ENCODE measurements around the gene NT5C1B. TPM values are rescaled to one million over a fixed set of nuclear protein-coding genes. Genes with fewer than 3 reads are reported as not detected.
A peak's percentile ranks its signal among the peaks of the same experiment; 100 is the strongest.

Gene NT5C1B
- polyA plus RNA-seq, 2 of the 4 experiments (the other 2 are of a cell fraction): not detected

DNA sequence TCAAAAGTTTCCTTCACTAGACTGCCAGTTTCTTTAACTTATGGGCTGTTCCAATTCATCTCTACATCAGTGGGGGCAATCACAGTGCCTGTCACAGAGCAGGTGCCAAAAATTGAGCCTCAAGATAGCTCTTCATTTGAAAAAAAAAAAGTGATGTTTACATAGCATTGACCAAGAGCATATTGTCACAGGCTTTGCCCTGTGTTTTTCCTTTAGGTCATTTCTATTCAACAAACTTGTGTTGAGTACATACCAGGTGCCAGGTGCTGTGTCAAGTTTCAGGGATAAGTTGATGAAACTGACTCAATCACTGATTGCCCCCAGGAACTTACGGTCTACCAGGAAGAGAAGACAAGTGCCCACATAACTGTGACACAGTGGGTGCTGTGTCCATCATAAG is 22.2 kb upstream of the NT5C1B start (continued):
- TF ChIP-seq, protein P1, sequence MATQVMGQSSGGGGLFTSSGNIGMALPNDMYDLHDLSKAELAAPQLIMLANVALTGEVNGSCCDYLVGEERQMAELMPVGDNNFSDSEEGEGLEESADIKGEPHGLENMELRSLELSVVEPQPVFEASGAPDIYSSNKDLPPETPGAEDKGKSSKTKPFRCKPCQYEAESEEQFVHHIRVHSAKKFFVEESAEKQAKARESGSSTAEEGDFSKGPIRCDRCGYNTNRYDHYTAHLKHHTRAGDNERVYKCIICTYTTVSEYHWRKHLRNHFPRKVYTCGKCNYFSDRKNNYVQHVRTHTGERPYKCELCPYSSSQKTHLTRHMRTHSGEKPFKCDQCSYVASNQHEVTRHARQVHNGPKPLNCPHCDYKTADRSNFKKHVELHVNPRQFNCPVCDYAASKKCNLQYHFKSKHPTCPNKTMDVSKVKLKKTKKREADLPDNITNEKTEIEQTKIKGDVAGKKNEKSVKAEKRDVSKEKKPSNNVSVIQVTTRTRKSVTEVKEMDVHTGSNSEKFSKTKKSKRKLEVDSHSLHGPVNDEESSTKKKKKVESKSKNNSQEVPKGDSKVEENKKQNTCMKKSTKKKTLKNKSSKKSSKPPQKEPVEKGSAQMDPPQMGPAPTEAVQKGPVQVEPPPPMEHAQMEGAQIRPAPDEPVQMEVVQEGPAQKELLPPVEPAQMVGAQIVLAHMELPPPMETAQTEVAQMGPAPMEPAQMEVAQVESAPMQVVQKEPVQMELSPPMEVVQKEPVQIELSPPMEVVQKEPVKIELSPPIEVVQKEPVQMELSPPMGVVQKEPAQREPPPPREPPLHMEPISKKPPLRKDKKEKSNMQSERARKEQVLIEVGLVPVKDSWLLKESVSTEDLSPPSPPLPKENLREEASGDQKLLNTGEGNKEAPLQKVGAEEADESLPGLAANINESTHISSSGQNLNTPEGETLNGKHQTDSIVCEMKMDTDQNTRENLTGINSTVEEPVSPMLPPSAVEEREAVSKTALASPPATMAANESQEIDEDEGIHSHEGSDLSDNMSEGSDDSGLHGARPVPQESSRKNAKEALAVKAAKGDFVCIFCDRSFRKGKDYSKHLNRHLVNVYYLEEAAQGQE (IDR thresholded peaks at IDR 0.05): no peak
- TF ChIP-seq, protein P2, sequence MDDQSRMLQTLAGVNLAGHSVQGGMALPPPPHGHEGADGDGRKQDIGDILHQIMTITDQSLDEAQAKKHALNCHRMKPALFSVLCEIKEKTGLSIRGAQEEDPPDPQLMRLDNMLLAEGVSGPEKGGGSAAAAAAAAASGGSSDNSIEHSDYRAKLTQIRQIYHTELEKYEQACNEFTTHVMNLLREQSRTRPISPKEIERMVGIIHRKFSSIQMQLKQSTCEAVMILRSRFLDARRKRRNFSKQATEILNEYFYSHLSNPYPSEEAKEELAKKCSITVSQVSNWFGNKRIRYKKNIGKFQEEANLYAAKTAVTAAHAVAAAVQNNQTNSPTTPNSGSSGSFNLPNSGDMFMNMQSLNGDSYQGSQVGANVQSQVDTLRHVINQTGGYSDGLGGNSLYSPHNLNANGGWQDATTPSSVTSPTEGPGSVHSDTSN (IDR thresholded peaks at IDR 0.05): no peak
- TF ChIP-seq HOXA7 (CRISPR knock-in tag; IDR thresholded peaks at IDR 0.05): no peak

DNA sequence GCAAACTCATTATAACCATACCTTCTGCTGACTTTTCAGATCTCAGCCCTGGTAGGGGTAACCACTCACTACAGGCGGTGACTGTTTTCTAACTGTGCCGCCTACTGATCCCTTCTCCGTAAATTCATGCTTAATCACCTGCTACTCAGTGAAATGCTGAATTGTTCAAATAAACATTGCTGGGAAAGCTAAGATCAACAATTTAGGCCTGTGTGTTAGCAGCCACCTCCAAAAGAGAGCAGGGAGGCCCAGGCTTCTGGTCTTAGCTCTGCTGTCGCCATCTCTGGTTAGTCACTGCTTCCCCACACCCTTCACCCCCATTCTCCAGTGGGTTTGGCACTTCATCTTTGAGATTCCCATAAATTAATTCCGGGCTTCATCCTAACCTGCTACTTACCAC is 21.8 kb upstream of the NT5C1B start:
- H3K9me3 ChIP-seq: no peaks in the 10 kb centered on the region
- H3K4me1 ChIP-seq: no peaks in the 10 kb centered on the region
- no peak for ATAC-seq
- H3K4me3 ChIP-seq: no peak overlapping the region
- WGBS (ENCODE audit: missing lambda C conversion rate): 55% methylated on average over 5 of the region's 5 CpGs
- H3K27ac ChIP-seq: no peak overlapping the region
- ChIA-PET POLR2A (no interaction called here), CTCF (no interaction called here)
- no peak for DNase-seq (ENCODE audit: low read depth in 1 of 2, low spot score in 1 of 2)
- TF ChIP-seq, protein P3, sequence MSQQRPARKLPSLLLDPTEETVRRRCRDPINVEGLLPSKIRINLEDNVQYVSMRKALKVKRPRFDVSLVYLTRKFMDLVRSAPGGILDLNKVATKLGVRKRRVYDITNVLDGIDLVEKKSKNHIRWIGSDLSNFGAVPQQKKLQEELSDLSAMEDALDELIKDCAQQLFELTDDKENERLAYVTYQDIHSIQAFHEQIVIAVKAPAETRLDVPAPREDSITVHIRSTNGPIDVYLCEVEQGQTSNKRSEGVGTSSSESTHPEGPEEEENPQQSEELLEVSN (IDR thresholded peaks at IDR 0.05; ENCODE audit: borderline replicate concordance, low read depth): no peak
- no peak for TF ChIP-seq ZFP36 (IDR thresholded peaks at IDR 0.05; ENCODE audit: borderline replicate concordance, partially characterized antibody)
- no peak for TF ChIP-seq ESRRA (IDR thresholded peaks at IDR 0.05; ENCODE audit: borderline replicate concordance, low read length)
- no peak for TF ChIP-seq CBX8 (IDR thresholded peaks at IDR 0.05)
- no peak for TF ChIP-seq NPAS2 (CRISPR knock-in tag; IDR thresholded peaks at IDR 0.05; ENCODE audit: borderline replicate concordance)
- no peak for TF ChIP-seq ZNF302 (CRISPR knock-in tag; IDR thresholded peaks at IDR 0.05)
- no peak for TF ChIP-seq RCOR1 (IDR thresholded peaks at IDR 0.05; ENCODE audit: low read depth, low read length)
- TF ChIP-seq EP300 (IDR thresholded peaks at IDR 0.05): no peak
- FAIRE-seq: no peak
- H3K4me2 ChIP-seq: no peak overlapping the region

DNA sequence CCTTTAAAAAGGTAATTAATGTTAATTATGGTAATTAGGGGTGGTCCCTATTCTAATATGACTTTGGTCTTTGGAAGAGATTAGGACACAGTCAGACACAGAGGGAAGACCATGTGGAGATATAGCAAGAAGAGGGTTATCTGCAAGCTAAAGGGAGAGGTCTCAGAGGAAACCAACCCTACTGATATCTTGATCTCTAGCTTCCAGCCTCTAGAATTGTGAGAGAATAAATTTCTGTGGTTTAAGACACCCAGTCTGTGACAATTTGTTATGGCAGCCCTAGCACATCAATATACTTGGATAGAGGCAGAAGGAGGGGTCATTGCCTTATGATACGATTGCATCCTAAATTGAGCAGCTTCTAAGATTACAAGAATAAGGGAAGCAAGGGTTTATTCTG is 21.3 kb upstream of the NT5C1B start:
- CTCF ChIA-PET: interaction anchor here (1.2 to 1.5 kb wide), 2 partner anchors 12 to 58 kb away, joined by 3 to 4 read pairs; no protein-coding TSS in a partner anchor
- TF ChIP-seq RNF2 (IDR thresholded peaks at IDR 0.05; ENCODE audit: borderline replicate concordance, low read depth) (no peak), POLR2AphosphoS2 (conservative IDR thresholded peaks at IDR 0.05; ENCODE audit: low read length) (no peak), NPAS2 (CRISPR knock-in tag; IDR thresholded peaks at IDR 0.05; ENCODE audit: borderline replicate concordance) (no peak)

DNA sequence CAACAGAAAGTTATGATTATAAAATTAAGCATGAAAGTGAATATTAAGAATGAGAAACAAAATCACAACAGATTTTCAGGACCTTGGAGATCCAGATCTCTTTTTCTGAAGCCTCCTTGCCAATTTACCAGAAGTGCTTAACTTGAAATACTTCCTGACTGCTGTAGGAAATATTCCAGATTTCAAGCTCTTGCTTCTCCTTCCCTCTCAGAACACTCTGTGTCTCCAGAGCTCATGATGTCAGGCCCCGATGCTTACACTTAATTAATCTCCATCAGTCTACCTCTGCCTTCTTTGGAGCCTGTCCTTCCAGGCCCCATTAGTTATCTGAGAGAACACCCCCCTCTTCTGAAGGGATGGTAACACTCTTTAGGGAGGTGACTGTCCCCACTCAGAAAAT is 20.7 kb upstream of the NT5C1B start:
- WGBS (ENCODE audit: missing lambda C conversion rate): 14% methylated on average over 1 of the region's 1 CpG

More for the DNA sequence above, 21.3 kb upstream of the NT5C1B start:
- Histone ChIP-seq H3K4me2 (no peak overlapping the region), H3K4me3 (no peak overlapping the region), H3K4me1 (no peaks in the 10 kb centered on the region), H3K9me3 (no peaks in the 10 kb centered on the region), H3K27ac (no peak overlapping the region)
- POLR2A ChIA-PET: no interaction called here
- 63% methylated on average over 1 of the region's 1 CpG for WGBS (ENCODE audit: missing lambda C conversion rate)
- DNase-seq (ENCODE audit: low read depth in 1 of 2, low spot score in 1 of 2) (no peak), ATAC-seq (no peak), FAIRE-seq (no peak)

More for the DNA sequence above, 20.7 kb upstream of the NT5C1B start:
- no peak overlapping the region for H3K4me2 ChIP-seq
- no peaks in the 10 kb centered on the region for H3K9me3 ChIP-seq
- ChIA-PET POLR2A (no interaction called here), CTCF (interaction anchor here (1.2 to 1.5 kb wide), 2 partner anchors 11 to 57 kb away, joined by 3 to 4 read pairs; no protein-coding TSS in a partner anchor)
- H3K4me1 ChIP-seq: no peaks in the 10 kb centered on the region
- H3K27ac ChIP-seq: no peak overlapping the region
- peak; percentile 82 for FAIRE-seq
- DNase-seq (ENCODE audit: low read depth in 1 of 2, low spot score in 1 of 2): no peak
- H3K4me3 ChIP-seq: no peak overlapping the region
- ATAC-seq: no peak
- TF ChIP-seq MYC (IDR thresholded peaks at IDR 0.05; ENCODE audit: borderline replicate concordance, low read length) (no peak), CHD2 (IDR thresholded peaks at IDR 0.05; ENCODE audit: low read length, partially characterized antibody) (no peak), GATA3 (IDR thresholded peaks at IDR 0.05; ENCODE audit: borderline replicate concordance) (no peak), ZC3H11A (IDR thresholded peaks at IDR 0.05) (no peak), RFX5 (IDR thresholded peaks at IDR 0.05) (no peak), RAD21 (conservative IDR thresholded peaks at IDR 0.05 in 1 of 2, IDR thresholded peaks at IDR 0.05 in 1 of 2) (no peak), NR3C1 (IDR thresholded peaks at IDR 0.05) (no peak)
- TF ChIP-seq, protein P4, sequence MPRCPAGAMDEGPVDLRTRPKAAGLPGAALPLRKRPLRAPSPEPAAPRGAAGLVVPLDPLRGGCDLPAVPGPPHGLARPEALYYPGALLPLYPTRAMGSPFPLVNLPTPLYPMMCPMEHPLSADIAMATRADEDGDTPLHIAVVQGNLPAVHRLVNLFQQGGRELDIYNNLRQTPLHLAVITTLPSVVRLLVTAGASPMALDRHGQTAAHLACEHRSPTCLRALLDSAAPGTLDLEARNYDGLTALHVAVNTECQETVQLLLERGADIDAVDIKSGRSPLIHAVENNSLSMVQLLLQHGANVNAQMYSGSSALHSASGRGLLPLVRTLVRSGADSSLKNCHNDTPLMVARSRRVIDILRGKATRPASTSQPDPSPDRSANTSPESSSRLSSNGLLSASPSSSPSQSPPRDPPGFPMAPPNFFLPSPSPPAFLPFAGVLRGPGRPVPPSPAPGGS (IDR thresholded peaks at IDR 0.05): no peak

Measured in A549 (cell line).